Keratinocyte (primary cell): ENCODE results near the gene HOXD1. TPM values are rescaled to one million over a fixed set of nuclear protein-coding genes. Genes with fewer than 3 reads are reported as not detected.

Experiments used
- DNase-seq: peaks from one replicate; pipeline ENCODE4 v3.0.0-alpha.2; 2011; ENCODE audit warnings: low read depth, missing footprints, low spot score
- FAIRE-seq: peaks from 2 replicates; lab custom pipeline; 2011; peaks lifted over from hg19 to GRCh38; lab: Jason Lieb, UNC
- H2AFZ ChIP-seq: 2 replicates; pipeline ENCODE4 v1.6.0; 2012; ENCODE audit warnings: low read length, control low read depth, inconsistent platforms; ENCODE audit not compliant: control insufficient read depth
- H3K27ac ChIP-seq: 2 replicates; pipeline ENCODE4 v1.5.1; 2011; ENCODE audit warnings: low read length; ENCODE audit not compliant: control insufficient read depth, insufficient read depth
- H3K27me3 ChIP-seq: 3 replicates; pipeline ENCODE4 v1.6.0; 2011; ENCODE audit warnings: low read length; ENCODE audit not compliant: control insufficient read depth, insufficient read depth; ENCODE audit errors: extremely low read depth
- H3K36me3 ChIP-seq, 2 experiments: 2 replicates in 1 of 2; 3 replicates in 1 of 2; pipeline ENCODE4 v1.5.1; 2011; ENCODE audit warnings: low read length in 2 of 2, mild to moderate bottlenecking in 1 of 2; ENCODE audit not compliant: control insufficient read depth in 2 of 2, insufficient read depth in 2 of 2; ENCODE audit errors: extremely low read depth in 1 of 2
- H3K4me1 ChIP-seq: 3 replicates; pipeline ENCODE4 v1.5.1; 2011; ENCODE audit warnings: low read length; ENCODE audit not compliant: control insufficient read depth, insufficient read depth; ENCODE audit errors: extremely low read depth
- H3K4me2 ChIP-seq: 3 replicates; pipeline ENCODE4 v1.6.0; 2011; ENCODE audit warnings: low read depth, low read length; ENCODE audit not compliant: control insufficient read depth, insufficient read depth; ENCODE audit errors: extremely low read depth
- H3K4me3 ChIP-seq, 3 experiments: fragments of 200-600 bp in 1 of 3; sonication (generic) in 1 of 3; 2 replicates in 2 of 3; 3 replicates in 1 of 3; pipeline ENCODE4 v1.5.1; 2011 to 2016; ENCODE audit warnings: low read length in 3 of 3, mild to moderate bottlenecking in 3 of 3, control low read depth in 2 of 3, inconsistent platforms in 1 of 3, low read depth in 1 of 3, mixed read lengths in 1 of 3, mixed run types in 1 of 3, moderate library complexity in 1 of 3; ENCODE audit not compliant: control insufficient read depth in 2 of 3, insufficient read depth in 2 of 3; ENCODE audit errors: extremely low read depth in 1 of 3
- H3K79me2 ChIP-seq: 2 replicates; pipeline ENCODE4 v1.6.0; 2012; ENCODE audit warnings: low read length; ENCODE audit not compliant: control insufficient read depth, insufficient read depth
- H3K9ac ChIP-seq: 3 replicates; pipeline ENCODE4 v1.6.0; 2011; ENCODE audit warnings: low read length; ENCODE audit not compliant: control insufficient read depth, insufficient read depth; ENCODE audit errors: extremely low read depth
- H3K9me1 ChIP-seq: 3 replicates; pipeline ENCODE4 v1.6.0; 2011; ENCODE audit warnings: low read length; ENCODE audit not compliant: control insufficient read depth, insufficient read depth; ENCODE audit errors: extremely low read depth
- H3K9me3 ChIP-seq: 2 replicates; pipeline ENCODE4 v1.5.1; 2012; ENCODE audit warnings: low read depth, low read length; ENCODE audit not compliant: control insufficient read depth
- H4K20me1 ChIP-seq: 3 replicates; pipeline ENCODE4 v1.6.0; 2011; ENCODE audit warnings: low read length; ENCODE audit not compliant: control insufficient read depth, insufficient read depth; ENCODE audit errors: extremely low read depth
- CTCF ChIP-seq, 3 experiments: IDR thresholded peaks in 1 of 3; conservative IDR thresholded peaks in 1 of 3; optimal IDR thresholded peaks in 1 of 3; 2 replicates in 2 of 3; 3 replicates in 1 of 3; pipeline versions ENCODE3 to v1.5.1; 2011; ENCODE audit warnings: low read length in 3 of 3, mild to moderate bottlenecking in 3 of 3, moderate library complexity in 2 of 3, control low read depth in 1 of 3, inconsistent platforms in 1 of 3; ENCODE audit not compliant: insufficient read depth in 2 of 3; ENCODE audit errors: extremely low read depth in 1 of 3
- EZH2 ChIP-seq: IDR thresholded peaks from one replicate; pipeline ENCODE4 v1.6.1; 2012; ENCODE audit warnings: inconsistent platforms, mild to moderate bottlenecking, low read length, moderate library complexity
- dilution Hi-C: fragments of 300-500 bp; cut with MboI; formaldehyde crosslinking; loops from one replicate; pipeline ENCODE4 v1.7.0; 2020; ENCODE audit warnings: low sequenced_read_pairs; ENCODE audit not compliant: extremely low pct_ligation_motif_present
- polyA plus RNA-seq, 5 experiments: library from polyadenylated mRNA; depleted of rRNA in 3 of 5; stranded (reverse) in 3 of 5; stranded (forward) in 1 of 5; unstranded in 1 of 5; fragments of >200 nt; gene quantifications; 1 replicate in 1 of 5; 2 replicates in 3 of 5; 3 replicates in 1 of 5; pipeline versions ENCODE4 v1.2.1 to v1.2.3, GENCODE V29; 2011 to 2012; ENCODE audit warnings: missing spikeins in 2 of 5, low read depth in 1 of 5, low replicate concordance in 1 of 5

HOXD1 gene
- polyA plus RNA-seq, 1 donor (not counting 4 experiments of a cell fraction or from before 2014, with no cell fraction given): not detected

DNA sequence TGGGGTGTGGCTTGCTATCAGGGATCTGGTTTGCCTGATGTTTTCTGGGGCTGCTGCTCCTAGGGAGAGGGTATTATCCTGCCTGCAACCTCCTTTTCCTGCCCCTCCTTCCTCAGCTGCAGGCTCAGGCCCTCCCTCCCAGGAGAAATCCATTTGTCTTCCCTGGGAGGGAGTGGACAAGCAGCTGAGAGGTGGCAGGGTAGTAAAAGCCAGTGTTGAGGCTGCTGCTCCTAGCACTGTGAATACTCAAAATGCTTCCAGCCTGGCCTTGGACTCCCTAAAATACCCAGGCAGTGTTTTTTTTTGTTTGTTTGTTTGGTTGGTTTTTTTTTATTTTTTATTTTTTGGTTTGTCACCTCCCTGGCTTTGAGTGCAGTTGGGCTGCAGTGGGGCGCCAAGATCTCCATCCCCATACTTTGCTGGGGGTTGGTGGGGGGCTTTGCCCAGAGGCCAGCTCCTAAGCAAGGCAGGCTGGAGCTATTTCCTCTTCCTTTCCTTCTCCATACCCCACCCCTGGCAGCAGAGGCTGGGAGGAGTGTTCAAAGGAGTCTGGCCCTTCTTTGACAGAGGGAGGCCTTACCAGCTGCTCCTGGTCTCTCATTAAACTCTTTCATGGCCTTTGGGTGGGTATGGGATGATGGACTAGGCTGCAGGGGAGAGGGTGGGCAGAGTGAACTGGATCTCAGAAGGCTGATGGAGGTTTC is 17.7 kb upstream of the HOXD1 start:
- FAIRE-seq: no peak
- Histone ChIP-seq H3K9me1 (no peaks in the 10 kb centered on the region), H3K4me1 (no peaks in the 10 kb centered on the region), H4K20me1 (no peaks in the 10 kb centered on the region), H3K9me3 (peaks cover 5% of the 10 kb centered on the region), H3K4me3 (no peak overlapping the region), H2AFZ (no peak overlapping the region), H3K79me2 (no peaks in the 10 kb centered on the region), H3K4me2 (no peak overlapping the region), H3K27me3 (peaks cover 74% of the 10 kb centered on the region), H3K9ac (no peak overlapping the region), H3K27ac (no peak overlapping the region), H3K36me3 (no peaks in the 10 kb centered on the region)
- DNase-seq: no peak
- dilution Hi-C loops: loop anchor here (25.0 kb wide), 1 partner anchor 467 kb away; no protein-coding TSS in a partner anchor
- TF ChIP-seq CTCF (optimal IDR thresholded peaks at IDR 0.05 in 1 of 3, IDR thresholded peaks at IDR 0.05 in 1 of 3, conservative IDR thresholded peaks at IDR 0.05 in 1 of 3; ENCODE audit: extremely low read depth in 1 of 3, insufficient read depth in 2 of 3, low read length in 3 of 3) (no peak), EZH2 (no peak)

DNA sequence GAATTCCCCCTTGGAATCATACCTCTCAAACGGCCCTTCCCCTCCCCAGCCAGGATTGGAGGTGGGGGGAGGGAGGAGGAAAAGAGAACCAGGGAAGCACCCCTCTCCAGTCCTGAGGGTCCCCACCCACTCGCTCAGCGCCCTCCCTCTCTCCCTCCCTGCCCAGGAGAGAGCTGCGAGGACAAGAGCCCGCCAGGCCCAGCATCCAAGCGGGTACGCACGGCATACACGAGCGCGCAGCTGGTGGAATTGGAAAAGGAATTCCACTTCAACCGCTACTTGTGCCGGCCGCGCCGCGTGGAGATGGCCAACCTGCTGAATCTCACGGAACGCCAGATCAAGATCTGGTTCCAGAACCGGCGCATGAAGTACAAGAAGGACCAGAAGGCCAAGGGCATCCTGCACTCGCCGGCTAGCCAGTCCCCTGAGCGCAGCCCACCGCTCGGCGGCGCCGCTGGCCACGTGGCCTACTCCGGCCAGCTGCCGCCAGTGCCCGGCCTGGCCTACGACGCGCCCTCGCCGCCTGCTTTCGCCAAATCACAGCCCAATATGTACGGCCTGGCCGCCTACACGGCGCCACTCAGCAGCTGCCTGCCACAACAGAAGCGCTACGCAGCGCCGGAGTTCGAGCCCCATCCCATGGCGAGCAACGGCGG is 17.0 kb upstream of the HOXD1 start:
- no peak for FAIRE-seq
- H3K79me2 ChIP-seq: no peaks in the 10 kb centered on the region
- no peak overlapping the region for H2AFZ ChIP-seq
- H3K4me1 ChIP-seq: no peaks in the 10 kb centered on the region
- H3K9ac ChIP-seq: no peak overlapping the region
- peaks cover 75% of the 10 kb centered on the region for H3K27me3 ChIP-seq
- DNase-seq: no peak
- H3K4me2 ChIP-seq: no peak overlapping the region
- TF ChIP-seq EZH2 (no peak), CTCF (optimal IDR thresholded peaks at IDR 0.05 in 1 of 3, IDR thresholded peaks at IDR 0.05 in 1 of 3, conservative IDR thresholded peaks at IDR 0.05 in 1 of 3; ENCODE audit: extremely low read depth in 1 of 3, insufficient read depth in 2 of 3, low read length in 3 of 3) (no peak)
- no peaks in the 10 kb centered on the region for H3K9me1 ChIP-seq
- peaks cover 5% of the 10 kb centered on the region for H3K9me3 ChIP-seq
- H4K20me1 ChIP-seq: peaks cover under 1% of the 10 kb centered on the region
- H3K4me3 ChIP-seq: no peak overlapping the region
- dilution Hi-C loops: loop anchor here (25.0 kb wide), 1 partner anchor 466 kb away; no protein-coding TSS in a partner anchor
- no peak overlapping the region for H3K27ac ChIP-seq
- H3K36me3 ChIP-seq: no peaks in the 10 kb centered on the region
